Fibroblast of lung (primary cell): ENCODE results near the gene GIMD1.

Experiments
- EZH2 ChIP-seq: IDR thresholded peaks from 2 replicates; pipeline ENCODE4 v1.5.1; 2012; ENCODE audit warnings: low read length, control low read depth, mild to moderate bottlenecking; ENCODE audit errors: missing control alignments
- TF ChIP-seq, protein P1 (sequence below), 2 donors: IDR thresholded peaks in 1 of 2; conservative IDR thresholded peaks in 1 of 2; 1 replicate in 1 of 2; 2 replicates in 1 of 2; pipeline ENCODE4 v1.5.1; 2011 to 2012; ENCODE audit warnings: low read length in 2 of 2, control low read depth in 1 of 2, inconsistent platforms in 1 of 2, low read depth in 1 of 2, mild to moderate bottlenecking in 1 of 2

DNA sequence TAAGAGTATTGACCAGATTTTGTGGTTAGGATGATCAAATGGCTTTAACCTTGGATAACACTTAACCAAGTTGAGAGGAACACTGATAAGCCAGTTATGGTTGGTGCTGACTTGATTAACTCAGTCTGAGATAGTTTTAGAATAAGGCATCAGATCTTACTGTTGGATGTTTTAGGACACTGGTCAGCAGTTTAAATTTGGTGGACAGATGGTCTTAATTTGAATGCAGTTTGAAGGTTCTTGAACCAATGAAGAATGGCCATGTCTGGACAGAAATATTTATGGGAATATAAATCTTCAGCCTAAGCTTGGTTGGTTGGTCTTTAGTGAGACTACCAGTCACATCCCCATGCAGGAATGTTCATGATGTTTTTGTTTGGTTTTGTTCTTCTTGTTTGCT, 2.6 kb upstream of the GIMD1 start:
- no peak for TF ChIP-seq EZH2
- TF ChIP-seq, protein P1, sequence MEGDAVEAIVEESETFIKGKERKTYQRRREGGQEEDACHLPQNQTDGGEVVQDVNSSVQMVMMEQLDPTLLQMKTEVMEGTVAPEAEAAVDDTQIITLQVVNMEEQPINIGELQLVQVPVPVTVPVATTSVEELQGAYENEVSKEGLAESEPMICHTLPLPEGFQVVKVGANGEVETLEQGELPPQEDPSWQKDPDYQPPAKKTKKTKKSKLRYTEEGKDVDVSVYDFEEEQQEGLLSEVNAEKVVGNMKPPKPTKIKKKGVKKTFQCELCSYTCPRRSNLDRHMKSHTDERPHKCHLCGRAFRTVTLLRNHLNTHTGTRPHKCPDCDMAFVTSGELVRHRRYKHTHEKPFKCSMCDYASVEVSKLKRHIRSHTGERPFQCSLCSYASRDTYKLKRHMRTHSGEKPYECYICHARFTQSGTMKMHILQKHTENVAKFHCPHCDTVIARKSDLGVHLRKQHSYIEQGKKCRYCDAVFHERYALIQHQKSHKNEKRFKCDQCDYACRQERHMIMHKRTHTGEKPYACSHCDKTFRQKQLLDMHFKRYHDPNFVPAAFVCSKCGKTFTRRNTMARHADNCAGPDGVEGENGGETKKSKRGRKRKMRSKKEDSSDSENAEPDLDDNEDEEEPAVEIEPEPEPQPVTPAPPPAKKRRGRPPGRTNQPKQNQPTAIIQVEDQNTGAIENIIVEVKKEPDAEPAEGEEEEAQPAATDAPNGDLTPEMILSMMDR (conservative IDR thresholded peaks at IDR 0.05 in 1 of 2, IDR thresholded peaks at IDR 0.05 in 1 of 2; ENCODE audit: low read depth in 1 of 2, low read length in 2 of 2): no peak
